Activated naive CD4-positive, alpha-beta T cell treated with anti-CD3 and anti-CD28 coated beads for 36 hours (primary cell): ENCODE data around the gene ARHGEF3. TPM values are rescaled to one million over a fixed set of nuclear protein-coding genes. Genes with fewer than 3 reads are reported as not detected.

Experiments
- CTCF ChIA-PET: fragments of 350-600 bp; sonication (Branson Sonifier 250); formaldehyde crosslinking; loops from one replicate; lab custom pipeline; 2021; ENCODE audit warnings: antibody characterized with exemption; lab: Charles Lee
- DNase-seq: peaks from one replicate; pipeline ENCODE4 v3.0.0-alpha.2; 2020
- H3K27ac Mint-ChIP-seq: one replicate; pipeline ENCODE4 v1.8.0; 2021; ENCODE audit warnings: mild to moderate bottlenecking, mixed read lengths
- H3K27me3 Mint-ChIP-seq: one replicate; pipeline ENCODE4 v1.8.0; 2021; ENCODE audit warnings: low read depth, mixed read lengths
- H3K36me3 Mint-ChIP-seq: one replicate; pipeline ENCODE4 v1.8.0; 2021; ENCODE audit warnings: low read depth, mixed read lengths
- H3K4me1 Mint-ChIP-seq: one replicate; pipeline ENCODE4 v1.8.0; 2021; ENCODE audit warnings: low read depth, mixed read lengths
- H3K4me3 Mint-ChIP-seq: one replicate; pipeline ENCODE4 v1.8.0; 2021; ENCODE audit warnings: mild to moderate bottlenecking, moderate library complexity, mixed read lengths
- H3K9me3 Mint-ChIP-seq: one replicate; pipeline ENCODE4 v1.8.0; 2021; ENCODE audit warnings: mixed read lengths
- intact Hi-C: fragments of 100-400 bp; cut with micrococcal nuclease; formaldehyde crosslinking; loops from one replicate; pipeline ENCODE4 v1.15.1; 2023
- total RNA-seq, 2 experiments: library from RNA; stranded (reverse); gene quantifications; one replicate each; pipeline ENCODE4 v1.2.3, GENCODE V29; 2021

The ARHGEF3 gene
- total RNA-seq, 2 experiments from 2014 or later, result 36.4 to 37.7 TPM

- Mint-ChIP-seq H3K36me3 (peaks cover 1% of the 10 kb centered on the region), H3K27me3 (no peaks in the 10 kb centered on the region), H3K9me3 (no peaks in the 10 kb centered on the region), H3K4me3 (no peak overlapping the region), H3K27ac (no peak overlapping the region), H3K4me1 (peaks cover 32% of the 10 kb centered on the region)
- CTCF ChIA-PET, result no interaction called here
- intact Hi-C loops, result no loop called here
- no peak for DNase-seq
Measured at GRCh38 chr3:56833022-56833421, 31.3 kb upstream of the ARHGEF3 start.

- CTCF ChIA-PET, result no interaction called here
Measured at GRCh38 chr3:56831572-56831971, 29.8 kb upstream of the ARHGEF3 start.

GRCh38 chr3:56830884-56831283 lies 29.1 kb upstream of the ARHGEF3 start:
- intact Hi-C loops, result no loop called here
- no peak for DNase-seq
- peaks cover 25% of the 10 kb centered on the region for H3K4me1 Mint-ChIP-seq
- peaks cover 1% of the 10 kb centered on the region for H3K36me3 Mint-ChIP-seq
- H3K9me3 Mint-ChIP-seq, result no peaks in the 10 kb centered on the region
- no peak overlapping the region for H3K27ac Mint-ChIP-seq
- H3K27me3 Mint-ChIP-seq, result no peaks in the 10 kb centered on the region
- CTCF ChIA-PET, result no interaction called here
- H3K4me3 Mint-ChIP-seq, result no peak overlapping the region

More at GRCh38 chr3:56831572-56831971, 29.8 kb upstream of the ARHGEF3 start:
- H3K36me3 Mint-ChIP-seq, result peaks cover 1% of the 10 kb centered on the region
- H3K4me3 Mint-ChIP-seq, result no peak overlapping the region
- no peaks in the 10 kb centered on the region for H3K9me3 Mint-ChIP-seq
- no peak for DNase-seq
- no peaks in the 10 kb centered on the region for H3K27me3 Mint-ChIP-seq
- intact Hi-C loops, result no loop called here
- peaks cover 27% of the 10 kb centered on the region for H3K4me1 Mint-ChIP-seq
- no peak overlapping the region for H3K27ac Mint-ChIP-seq

- peaks cover 32% of the 10 kb centered on the region for H3K4me1 Mint-ChIP-seq
- intact Hi-C loops, result no loop called here
Measured at GRCh38 chr3:56829533-56829932, 27.8 kb upstream of the ARHGEF3 start.

GRCh38 chr3:56826831-56827722 lies 25.3 kb upstream of the ARHGEF3 start:
- intact Hi-C loops, result no loop called here
- Mint-ChIP-seq H3K27me3 (no peaks in the 10 kb centered on the region), H3K27ac (no peak overlapping the region), H3K4me3 (no peak overlapping the region), H3K4me1 (peaks cover 41% of the 10 kb centered on the region), H3K36me3 (peaks cover 1% of the 10 kb centered on the region), H3K9me3 (no peaks in the 10 kb centered on the region)
- no peak for DNase-seq
- CTCF ChIA-PET, result interaction anchor here (0.9 to 3.3 kb wide), 2 partner anchors 27 to 124 kb away, joined by 3 to 14 read pairs; no protein-coding TSS in a partner anchor

More at GRCh38 chr3:56829533-56829932, 27.8 kb upstream of the ARHGEF3 start:
- DNase-seq, result no peak
- Mint-ChIP-seq H3K27ac (no peak overlapping the region), H3K9me3 (no peaks in the 10 kb centered on the region), H3K36me3 (peaks cover 1% of the 10 kb centered on the region), H3K27me3 (no peaks in the 10 kb centered on the region), H3K4me3 (no peak overlapping the region)
- CTCF ChIA-PET, result interaction anchor here (0.6 to 1.5 kb wide), 7 partner anchors 9 to 170 kb away, joined by 3 to 6 read pairs (median 3); no protein-coding TSS in a partner anchor

GRCh38 chr3:56825567-56826438 lies 24.1 kb upstream of the ARHGEF3 start:
- Mint-ChIP-seq H3K27ac (no peak overlapping the region), H3K4me3 (no peak overlapping the region), H3K9me3 (no peaks in the 10 kb centered on the region), H3K27me3 (no peaks in the 10 kb centered on the region), H3K36me3 (no peaks in the 10 kb centered on the region), H3K4me1 (peaks cover 45% of the 10 kb centered on the region)
- CTCF ChIA-PET, result interaction anchor here (0.9 to 3.3 kb wide), 7 partner anchors 9 to 164 kb away, joined by 3 to 14 read pairs (median 3); partner anchors contain the start of gene ARHGEF3
- no peak for DNase-seq
- intact Hi-C loops, result no loop called here

- H3K9me3 Mint-ChIP-seq, result no peaks in the 10 kb centered on the region
- H3K27me3 Mint-ChIP-seq, result no peaks in the 10 kb centered on the region
- no peak overlapping the region for H3K27ac Mint-ChIP-seq
- DNase-seq, result no peak
- peaks cover 50% of the 10 kb centered on the region for H3K4me1 Mint-ChIP-seq
- no peaks in the 10 kb centered on the region for H3K36me3 Mint-ChIP-seq
- intact Hi-C loops, result no loop called here
- H3K4me3 Mint-ChIP-seq, result no peak overlapping the region
- CTCF ChIA-PET, result interaction anchor here (0.9 to 3.3 kb wide), 5 partner anchors 9 to 24 kb away, joined by 3 to 14 read pairs (median 4); partner anchors contain the start of gene ARHGEF3
Measured at GRCh38 chr3:56823984-56824703, 22.4 kb upstream of the ARHGEF3 start.

- Mint-ChIP-seq H3K9me3 (no peaks in the 10 kb centered on the region), H3K36me3 (no peaks in the 10 kb centered on the region), H3K4me1 (peaks cover 57% of the 10 kb centered on the region), H3K27ac (no peak overlapping the region), H3K4me3 (no peak overlapping the region), H3K27me3 (no peaks in the 10 kb centered on the region)
- no peak for DNase-seq
- intact Hi-C loops, result no loop called here
- CTCF ChIA-PET, result interaction anchor here (1.2 to 3.3 kb wide), 3 partner anchors 8 to 23 kb away, joined by 4 to 14 read pairs (median 6); partner anchors contain the start of gene ARHGEF3
Measured at GRCh38 chr3:56823421-56823926, 21.7 kb upstream of the ARHGEF3 start.

- Mint-ChIP-seq H3K4me3 (no peak overlapping the region), H3K27me3 (no peaks in the 10 kb centered on the region), H3K9me3 (no peaks in the 10 kb centered on the region), H3K36me3 (no peaks in the 10 kb centered on the region), H3K27ac (no peak overlapping the region), H3K4me1 (peaks cover 67% of the 10 kb centered on the region)
- CTCF ChIA-PET, result interaction anchor here (1.4 kb wide), 1 partner anchor 8 kb away, joined by 3 read pairs; no protein-coding TSS in a partner anchor
- DNase-seq, result no peak
- intact Hi-C loops, result no loop called here
Measured at GRCh38 chr3:56822501-56822900, 20.8 kb upstream of the ARHGEF3 start.

- no peaks in the 10 kb centered on the region for H3K27me3 Mint-ChIP-seq
- CTCF ChIA-PET, result interaction anchor here (0.7 to 9.7 kb wide), 4 partner anchors 11 to 171 kb away, joined by 3 to 105 read pairs (median 4); partner anchors contain the start of gene ARHGEF3
- intact Hi-C loops, result no loop called here
- peaks cover 51% of the 10 kb centered on the region for H3K4me1 Mint-ChIP-seq
- H3K27ac Mint-ChIP-seq, result no peak overlapping the region
- no peaks in the 10 kb centered on the region for H3K9me3 Mint-ChIP-seq
- H3K36me3 Mint-ChIP-seq, result no peaks in the 10 kb centered on the region
- no peak for DNase-seq
- no peak overlapping the region for H3K4me3 Mint-ChIP-seq
Measured at GRCh38 chr3:56819016-56819809, 17.5 kb upstream of the ARHGEF3 start.
